Midbrain (tissue), 1 donor: ENCODE results near the gene YDJC.
"Not testable (repeated sequence)": the region's sequence is repeated elsewhere in the genome, so short reads cannot be mapped to it uniquely, and the experiment has no call there.

ENCODE experiments used
- DNase-seq: peaks from one replicate; lab custom pipeline; 2025; lab: John Stamatoyannopoulos, UW

Gene YDJC

DNA sequence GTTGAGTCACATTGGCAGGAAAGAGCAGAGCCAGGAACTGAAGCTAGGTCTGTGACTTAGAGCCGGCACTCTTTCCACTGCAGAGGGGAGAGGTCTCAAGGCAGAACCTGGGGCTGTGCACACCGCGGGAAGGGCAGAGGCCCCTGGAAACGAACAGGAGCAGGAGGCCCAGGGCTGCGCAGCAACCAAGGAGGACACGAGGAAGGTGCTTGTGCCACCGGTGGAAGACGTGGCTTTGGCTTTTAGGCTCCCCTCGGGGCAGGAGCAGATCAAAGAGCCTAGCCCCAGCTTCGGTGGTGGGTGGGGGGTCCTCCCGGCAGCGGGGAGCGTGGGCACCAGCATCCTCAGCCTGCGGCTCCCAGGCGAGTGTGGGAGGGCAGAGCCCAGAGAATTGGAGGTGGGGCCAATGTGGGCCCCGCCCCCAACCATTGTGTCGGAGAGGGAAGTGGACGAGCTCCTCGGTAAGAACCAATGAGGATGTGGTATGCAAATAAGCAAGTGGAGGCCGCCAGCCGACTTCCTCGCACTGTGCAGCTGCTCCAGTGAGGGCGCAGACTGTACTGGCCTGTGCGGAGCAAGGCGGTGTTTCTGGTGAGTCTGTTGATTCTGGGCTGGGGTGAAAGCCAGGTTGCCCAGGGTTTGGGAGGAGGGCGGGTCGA lies 2.5 kb upstream of the YDJC start, which contains the start of gene CCDC116:
Gene CCDC116 (plus strand): TSS at position 524 of the 659 bp plus-strand sequence. CDS start 422 bp downstream, outside the sequence.
- no peak for DNase-seq

DNA sequence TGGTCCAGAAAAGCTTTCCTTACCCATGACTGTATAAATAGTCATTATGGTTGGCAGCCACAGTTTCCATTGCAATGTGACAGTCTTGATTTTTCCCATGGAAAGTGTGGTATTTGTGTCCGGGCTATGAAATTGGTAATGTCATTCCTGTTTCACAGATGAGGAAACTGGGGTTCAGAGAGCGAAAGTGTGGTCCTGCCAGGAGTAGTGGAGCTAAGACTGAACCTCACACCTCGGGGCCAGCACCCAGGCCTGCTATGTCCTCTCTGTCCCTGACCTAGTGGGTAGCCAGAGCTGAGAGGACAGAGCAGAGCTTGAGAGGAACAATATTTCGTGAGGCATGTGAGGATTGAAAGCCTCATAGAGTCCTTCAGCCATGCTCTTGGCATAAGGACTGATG lies 1.2 kb upstream of the YDJC start:
- DNase-seq: no peak

DNA sequence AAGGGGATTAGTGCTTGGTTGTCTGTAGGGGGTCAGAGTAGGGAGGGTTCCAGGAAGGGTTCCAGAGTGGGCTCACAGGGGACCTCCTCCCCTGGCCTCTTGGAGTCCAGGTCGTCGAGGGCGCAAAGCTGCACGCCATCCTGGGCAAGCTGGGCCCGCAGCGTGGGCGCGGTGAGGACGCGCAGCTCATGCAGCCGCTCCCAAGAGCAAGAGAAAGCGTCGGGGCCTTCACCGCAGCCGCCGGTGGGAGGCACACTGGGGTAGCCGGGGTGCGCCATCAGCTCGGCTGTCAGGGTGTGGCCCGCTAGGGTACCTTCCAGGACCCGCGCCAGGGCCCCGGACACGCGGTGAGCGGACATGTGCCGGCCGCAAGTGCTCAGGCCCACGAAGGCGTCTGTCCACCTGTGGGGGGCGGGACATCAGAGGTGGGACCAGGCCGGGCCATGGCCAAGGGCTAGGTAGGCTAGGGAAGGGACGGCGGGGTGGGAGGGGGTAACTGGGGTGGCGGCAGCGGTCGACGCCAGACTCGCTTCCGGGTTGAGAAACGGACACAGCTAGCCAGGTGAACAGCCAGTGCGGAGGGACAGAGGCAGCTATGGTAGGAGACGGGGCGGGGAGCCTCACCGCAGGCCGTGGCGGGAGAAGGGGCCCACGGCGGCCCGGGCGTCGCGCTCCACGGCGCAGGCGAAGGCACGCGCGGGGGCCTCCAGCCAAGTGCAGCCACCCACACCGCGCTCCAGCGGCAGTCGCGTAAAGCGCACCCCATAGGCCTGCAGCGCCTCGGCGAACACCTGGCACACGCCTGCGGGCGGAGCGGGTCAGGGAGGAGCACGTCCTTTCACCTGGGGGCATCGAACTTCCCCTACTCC lies 1.2 kb downstream of the YDJC start:
- DNase-seq: no peak

DNA sequence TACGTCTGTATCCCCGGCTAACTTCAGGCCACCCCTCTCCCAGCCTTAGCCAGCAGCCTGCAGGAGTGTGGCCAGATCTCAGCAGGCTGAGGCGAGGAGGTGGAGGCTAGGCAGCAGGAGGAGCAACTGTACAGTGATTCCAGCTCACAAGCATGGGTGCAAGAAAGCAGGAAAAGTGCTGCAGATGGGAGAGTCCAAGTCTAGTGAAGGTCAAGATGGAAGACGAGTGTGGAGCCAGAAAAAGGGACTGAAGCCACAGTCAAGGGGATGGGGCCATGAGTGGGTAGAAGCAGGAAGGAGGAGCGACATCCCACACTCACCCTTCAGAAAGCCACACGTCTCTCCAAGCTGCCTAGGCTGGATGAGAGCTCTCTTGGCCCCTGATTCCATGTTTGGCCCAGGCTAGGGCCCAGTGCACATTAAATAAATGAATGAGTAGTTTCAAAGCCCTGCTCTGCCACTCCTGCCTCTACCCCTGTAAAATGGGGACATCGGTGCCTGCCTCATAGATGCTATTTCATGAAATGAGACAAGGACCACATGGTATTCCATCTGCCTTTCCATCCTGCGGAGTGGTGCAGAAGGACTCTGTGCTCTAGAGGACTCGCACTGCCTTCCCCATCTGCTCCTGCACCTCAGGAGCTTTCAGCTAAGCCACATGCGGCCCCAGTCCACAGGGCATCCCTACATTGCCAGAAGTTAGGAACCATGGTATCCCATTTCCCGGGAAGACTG lies 2.9 kb downstream of the YDJC start:
- DNase-seq: no peak

DNA sequence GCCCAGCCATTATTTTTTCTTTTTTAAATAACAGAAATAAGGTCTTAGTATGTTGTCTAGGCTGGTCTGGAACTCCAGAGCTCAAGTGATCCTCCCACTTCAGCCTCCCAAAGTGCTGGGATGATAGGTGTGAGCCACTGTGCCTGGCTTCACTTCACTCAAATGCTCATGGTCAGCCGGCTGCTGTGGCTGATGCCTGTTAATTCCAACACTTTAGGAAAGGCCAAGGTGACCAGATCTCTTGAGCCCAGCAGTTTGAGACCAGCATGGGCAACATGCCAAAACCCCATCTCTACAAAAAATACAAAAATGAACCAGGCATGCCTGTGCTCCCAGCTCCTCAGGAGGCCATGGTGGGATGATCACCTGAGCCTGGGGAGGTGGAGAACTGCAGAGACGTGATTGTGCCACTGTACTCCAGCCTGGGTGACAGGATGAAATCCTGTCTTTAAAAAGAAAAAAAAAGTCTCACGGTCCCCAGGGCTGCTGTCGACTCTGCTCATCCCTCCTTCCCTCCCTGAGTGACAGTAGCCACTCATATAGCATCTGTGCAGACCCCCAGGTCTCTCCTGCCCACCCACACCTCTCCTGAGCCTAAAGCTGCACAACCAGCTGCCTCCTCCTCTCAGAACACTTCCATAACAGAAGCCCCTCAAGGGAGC lies 3.6 kb downstream of the YDJC start:
- DNase-seq: no peak

DNA sequence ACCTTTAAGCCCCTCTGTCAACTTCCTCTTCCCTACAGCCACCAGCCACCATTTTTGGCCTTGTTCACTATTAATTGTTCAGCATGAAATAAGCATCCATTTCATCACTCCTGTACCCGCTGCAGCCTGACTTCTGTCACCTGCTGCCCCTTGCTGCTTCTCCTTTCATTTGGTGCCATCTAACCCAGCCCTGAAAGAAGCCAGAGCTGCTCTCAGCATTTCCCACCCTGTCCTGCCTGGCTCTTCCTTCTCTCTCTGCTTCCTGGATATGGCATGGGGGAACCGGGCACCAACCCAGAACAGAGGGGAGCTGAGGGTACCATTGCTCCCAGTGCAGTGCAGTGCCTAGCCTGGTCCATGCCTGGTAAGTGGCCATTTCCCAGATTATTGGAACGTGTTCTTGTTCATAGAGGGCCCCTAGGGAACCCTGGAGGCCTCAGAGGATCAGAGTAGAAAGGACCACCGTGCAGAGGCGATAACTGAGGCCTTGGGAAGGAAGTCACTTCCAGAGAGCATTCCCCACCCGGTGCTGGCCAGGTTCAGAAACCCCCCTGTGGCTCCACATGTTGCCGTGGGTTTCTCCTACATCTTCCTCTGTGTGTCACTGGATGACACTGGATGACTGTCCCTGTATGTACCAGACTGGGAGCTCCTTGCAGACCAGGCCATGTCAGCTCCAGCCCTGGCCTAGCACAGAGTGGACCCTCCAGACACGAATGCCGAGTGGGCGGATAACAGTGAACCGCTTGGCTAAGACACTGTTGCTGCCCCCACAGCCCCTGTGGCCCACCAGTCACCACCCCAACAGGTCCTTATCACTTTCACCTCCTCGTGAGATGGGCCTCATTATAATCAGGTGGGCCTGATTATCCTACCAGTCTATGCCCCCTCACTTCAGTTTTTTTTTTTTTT lies 4.7 kb downstream of the YDJC start:
- no peak for DNase-seq

DNA sequence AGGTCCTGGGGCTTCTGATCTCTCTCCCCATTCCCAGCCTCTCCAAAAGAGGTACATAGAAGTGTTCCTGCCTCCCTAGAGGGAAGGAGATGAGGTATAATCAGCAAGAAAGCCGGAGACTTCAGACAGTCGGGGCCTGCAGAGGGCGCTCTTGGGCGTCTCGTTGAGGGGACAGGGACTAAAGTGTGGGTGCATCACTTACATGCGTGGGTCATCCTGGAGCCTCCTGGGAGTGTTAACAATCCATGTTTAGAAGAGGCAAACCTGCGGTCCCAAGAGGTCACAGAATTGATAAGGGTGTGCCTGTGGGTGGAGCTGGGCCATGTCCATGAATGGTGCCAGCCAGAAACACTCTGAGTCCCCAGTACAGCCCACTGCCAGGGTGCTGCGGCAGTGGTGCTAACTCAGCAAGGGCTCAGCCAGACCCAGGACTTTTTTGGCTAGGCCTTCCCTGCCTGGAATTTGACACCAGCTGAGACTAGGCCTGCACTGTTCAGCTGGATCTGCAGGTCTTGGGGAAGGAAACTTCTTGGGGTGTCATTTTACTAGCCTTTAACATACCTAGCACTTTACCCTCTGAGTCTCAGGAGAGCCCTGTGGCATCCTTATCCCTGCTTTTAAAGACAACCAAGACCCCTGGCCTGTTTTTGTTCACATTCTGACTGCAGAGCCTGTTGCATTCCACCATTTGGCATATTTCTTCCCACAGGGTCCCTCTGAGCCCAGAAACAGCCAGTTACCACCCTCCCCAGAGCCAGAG lies 5.5 kb downstream of the YDJC start:
- no peak for DNase-seq

DNA sequence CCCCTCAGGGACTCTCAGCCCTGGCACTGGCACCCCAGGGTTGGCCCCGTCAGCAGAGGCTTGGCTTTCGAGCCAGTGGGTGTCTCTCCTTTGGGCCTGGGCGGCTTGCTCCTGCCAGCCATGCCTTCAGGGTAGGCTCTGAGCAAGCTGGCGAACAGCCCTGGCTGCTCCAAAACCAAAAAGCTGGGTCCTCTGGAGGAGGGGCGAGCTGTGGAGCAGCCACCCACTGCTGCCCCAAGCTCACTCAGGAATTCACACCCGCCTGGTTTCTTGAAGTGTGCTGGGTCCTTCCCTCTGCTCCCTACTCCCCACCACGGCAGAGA lies 6.2 kb downstream of the YDJC start:
- peak; percentile 59 for DNase-seq

DNA sequence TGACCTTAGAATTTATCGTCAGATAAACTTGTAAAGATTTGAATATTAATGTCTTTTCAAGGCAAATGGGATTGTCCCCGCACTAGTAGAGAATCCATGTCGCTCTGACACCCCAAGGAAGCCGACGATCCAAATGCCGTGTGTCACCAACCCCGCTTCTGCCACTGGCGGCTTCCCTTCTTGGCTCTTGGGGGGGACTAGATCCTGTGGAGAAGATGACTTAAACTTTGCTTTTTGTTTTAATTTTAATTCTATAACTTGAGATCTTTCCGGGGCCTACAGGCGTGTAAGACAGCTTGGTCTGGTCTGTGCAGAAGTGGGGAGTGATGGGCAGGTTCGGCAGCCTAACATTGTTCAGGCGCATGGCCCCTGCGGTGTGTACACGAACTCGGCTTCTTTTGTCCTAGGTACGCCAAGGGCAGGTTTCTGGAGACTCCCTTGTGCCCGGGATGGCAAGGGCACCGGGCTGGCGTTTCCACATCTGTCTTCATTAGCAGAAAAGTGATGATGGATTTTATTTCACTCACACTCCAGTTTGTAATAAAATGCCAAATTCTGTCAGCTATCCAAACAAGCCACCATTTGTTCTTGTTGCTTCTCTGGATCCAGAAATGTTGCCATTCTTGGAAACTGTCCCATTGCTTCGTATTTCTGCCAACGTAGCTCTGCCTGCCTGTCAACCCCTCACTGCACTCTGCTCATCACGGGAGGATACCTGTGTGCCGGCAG lies 6.7 kb downstream of the YDJC start:
- DNase-seq: peak; percentile 59

DNA sequence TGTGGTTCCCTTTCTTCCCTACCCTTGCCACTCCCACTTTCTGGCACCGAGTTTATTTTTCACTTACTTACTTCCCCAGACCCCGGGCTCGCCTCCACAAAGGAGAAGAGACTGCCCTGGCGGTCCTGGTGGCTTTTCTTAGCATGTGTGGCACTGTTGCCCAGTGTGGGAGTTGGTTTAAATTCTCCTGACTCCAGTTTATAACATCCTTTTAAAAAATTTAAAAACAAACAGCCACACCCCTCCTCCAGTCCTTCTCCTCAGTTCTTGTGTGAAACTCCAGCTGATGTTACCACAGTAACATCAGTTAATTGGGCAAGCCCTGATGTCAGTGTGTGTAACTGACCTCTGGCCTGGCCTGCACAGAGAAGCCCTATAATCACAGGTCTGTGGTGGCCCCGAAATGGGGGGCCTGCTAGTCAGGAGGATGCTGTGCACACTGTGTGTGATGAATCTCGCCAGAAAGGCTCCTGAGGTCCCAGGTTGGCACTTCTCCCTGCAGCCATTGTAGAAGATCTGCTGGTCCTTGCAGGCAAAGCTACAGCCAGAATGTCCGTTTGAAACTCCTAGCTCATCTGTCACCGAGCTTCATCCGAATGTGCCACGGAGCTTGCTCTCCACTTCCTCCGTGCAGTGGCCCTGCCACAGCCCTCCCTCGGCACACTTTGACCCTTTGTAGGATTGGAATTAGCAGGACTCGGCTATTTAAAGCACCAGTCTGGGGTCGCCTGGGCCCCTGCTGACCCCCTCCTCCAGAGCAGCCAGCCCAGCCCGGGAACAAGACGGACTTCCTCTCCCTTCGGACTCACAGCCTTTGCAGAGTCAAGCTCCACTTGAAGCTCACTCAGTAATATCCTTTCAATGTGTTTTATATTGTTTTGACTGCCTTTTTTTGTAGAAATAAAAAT lies 7.6 kb downstream of the YDJC start:
- peak; percentile 38 for DNase-seq

DNA sequence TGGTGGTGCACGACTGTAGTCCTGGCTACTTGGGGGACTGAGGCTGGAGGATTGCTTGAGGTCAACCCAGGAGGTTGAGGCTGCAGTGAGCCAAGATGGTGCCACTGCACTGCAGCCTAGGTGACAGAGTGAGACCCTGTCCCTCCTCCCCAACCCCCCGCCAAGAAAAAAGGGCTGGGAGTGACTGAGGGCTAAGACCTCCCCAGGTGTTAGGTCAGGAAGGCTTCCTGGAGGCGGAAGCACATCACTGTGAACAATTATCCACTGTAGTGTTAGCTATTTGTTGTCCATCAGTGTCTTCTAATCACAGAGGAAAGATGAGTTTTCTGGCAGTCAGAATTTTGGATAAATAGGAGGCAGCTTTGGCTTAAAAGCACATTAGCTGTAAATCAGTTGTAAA lies 8.8 kb downstream of the YDJC start:
- no peak for DNase-seq

DNA sequence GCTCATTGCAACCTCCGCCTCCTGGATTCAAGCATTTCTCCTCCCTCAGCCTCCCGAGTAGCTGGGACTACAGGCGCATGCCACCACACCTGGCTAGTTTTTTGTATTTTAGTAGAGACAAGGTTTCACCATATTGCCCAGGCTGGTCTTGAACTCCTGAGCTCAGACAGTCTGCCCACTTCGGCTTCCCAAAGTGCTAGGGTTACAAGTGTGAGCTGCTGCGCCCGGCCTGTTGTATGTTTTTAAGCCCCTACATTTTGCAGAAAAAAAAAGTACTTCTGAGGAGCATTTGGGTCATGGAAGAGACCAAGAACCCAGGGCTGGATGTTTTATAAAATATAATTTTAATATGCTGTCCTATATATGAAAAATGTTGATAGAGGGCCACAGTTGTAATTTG lies 12.5 kb downstream of the YDJC start:
- not testable (repeated sequence) for DNase-seq

DNA sequence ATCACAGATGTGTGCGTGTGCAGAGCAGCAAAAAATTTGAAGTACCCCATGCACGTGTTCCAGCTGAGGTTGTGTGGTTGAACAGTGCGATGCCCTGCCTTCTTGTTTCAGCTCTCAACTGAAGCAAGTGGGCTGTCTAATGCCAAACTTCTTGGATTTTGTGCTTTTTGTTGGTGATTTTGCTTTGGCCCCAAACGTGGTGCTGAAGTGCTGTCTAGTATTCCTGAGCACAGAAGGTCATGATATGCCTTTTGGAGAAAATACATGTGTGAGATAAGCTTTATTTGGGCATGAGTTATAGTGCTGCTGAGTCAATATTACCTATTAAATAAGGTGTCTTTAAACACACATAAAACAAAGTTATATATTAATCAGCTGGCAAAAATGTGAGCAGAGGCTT lies 14.1 kb downstream of the YDJC start:
- DNase-seq: no peak

DNA sequence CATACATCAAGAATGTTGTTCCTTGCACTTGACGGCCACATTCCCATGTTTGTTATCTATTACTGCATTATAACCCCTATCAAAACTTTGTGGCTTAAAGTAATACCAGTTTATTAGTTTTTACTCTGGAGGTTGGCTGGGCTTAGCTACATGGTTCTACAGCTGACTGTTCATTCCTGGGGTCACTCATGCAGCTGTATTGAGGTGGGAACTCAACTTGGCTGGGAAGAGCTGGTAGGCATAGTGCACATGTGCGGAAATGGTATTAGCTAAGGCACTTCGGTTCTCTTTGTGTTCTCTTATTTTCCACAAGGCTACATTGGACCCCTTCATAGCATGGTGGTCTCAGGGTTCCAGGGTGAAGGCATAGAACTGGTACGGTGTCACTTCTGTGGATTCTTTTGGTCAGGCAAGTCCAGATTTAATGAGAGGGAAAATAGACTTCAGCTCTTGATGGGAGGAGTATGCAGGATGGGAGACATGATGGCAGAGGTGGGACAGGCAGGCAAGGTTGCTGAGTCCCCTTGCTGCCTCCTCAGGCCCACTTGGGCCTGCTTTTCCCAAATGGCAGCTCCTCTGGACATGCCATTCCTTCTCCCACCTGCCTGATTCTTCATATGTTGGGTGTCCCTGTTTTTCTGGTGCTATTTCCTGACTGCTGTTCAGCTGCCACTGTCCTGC lies 16.1 kb downstream of the YDJC start:
- DNase-seq: no peak

DNA sequence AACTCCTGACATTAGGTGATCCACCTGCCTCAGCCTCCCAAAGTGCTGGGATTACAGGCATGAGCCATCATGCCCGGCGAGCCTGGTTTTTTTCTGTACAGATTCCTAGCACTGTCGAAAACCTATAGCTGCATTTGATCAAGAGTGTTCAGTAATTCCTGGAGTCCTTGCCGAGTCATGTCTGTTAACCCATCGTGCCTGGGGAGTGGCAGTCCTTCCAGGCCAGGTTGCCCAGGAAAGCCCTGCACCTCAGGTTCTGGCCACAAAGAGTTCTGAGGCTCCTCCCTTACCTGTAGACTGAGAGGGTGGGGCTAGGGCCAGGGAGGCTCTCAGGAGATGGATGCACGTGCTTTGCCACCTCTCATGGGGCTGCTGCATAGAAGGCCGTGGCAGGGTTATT lies 17.0 kb downstream of the YDJC start:
- no peak for DNase-seq

DNA sequence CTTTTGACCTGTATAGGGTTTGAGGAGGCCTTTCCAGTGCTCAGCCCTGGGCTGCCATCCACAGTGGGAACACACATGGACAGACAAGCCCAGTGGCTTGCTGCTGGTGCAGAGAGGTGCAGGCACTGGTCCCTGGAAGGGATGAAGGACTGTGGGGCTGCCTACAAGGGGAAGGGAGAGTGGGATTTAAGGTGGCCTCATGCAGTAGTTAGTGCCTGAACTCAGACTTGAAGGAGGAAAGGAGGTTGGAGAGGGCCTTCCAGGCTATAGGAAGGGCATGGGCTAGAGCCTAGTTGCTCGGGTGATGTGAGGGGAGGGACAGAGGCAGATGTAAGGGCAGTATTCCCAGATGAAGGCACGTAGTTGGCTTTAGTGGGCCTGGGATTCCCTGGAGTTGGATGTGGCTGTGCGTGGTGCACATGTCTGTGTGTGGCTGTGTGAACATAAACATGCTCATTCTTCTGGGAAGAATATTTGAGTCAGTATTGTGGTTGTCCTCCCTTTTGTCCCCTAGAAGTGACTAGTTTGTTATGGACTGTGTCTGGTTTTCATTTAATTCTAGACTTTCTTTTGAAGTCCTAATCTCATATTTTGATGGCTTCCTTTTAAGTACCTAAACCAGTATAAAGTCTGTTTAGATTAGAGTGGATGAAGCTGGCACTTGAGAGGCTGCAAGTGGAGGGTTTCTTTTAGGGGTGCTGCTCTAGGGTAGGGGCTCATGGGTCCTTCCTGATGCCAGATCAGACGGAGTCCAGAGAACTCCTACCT lies 18.4 kb downstream of the YDJC start:
- DNase-seq: no peak

DNA sequence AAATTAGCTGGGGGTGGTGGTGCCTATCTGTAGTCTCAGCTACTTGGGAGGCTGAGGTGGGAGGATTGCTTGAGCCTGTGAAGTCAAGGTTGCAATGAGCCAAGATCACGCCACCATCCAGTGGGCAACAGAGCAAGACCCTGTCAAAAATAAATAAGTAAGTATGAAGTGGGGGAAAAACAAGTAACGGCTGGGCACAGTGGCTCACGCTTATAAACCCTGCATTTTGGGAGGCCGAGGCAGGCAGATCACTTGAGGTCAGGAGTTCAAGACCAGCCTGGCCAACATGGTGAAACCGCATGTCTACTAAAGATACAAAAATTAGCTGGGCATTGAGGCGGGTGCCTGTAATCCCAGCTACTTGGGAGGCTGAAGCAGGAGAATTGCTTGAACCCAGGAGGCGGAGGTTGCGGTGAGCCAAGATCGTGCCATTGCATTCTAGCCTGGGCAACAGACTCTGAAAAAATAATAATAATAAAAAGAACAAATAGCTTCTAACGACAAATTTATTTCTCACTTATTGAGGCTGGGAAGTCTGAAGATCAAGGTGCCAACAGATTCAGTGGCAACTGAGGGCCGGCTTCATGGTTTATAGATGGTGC lies 20.2 kb downstream of the YDJC start:
- not testable (repeated sequence) for DNase-seq
